ENCODE results near the gene KCNJ12. TPM values are rescaled to one million over a fixed set of nuclear protein-coding genes. Genes with fewer than 3 reads are reported as not detected.
"Not testable (repeated sequence)": the region's sequence is repeated elsewhere in the genome, so short reads cannot be mapped to it uniquely, and the experiment has no call there.

KCNJ12 gene
- total RNA-seq, 1 experiment from 2014 or later, result 2.3 TPM

- CTCF ChIA-PET, result interaction anchor here (1.1 to 1.6 kb wide), 2 partner anchors 12 to 165 kb away, joined by 3 to 7 read pairs; no protein-coding TSS in a partner anchor
- H3K9me3 Mint-ChIP-seq, result peaks cover 12% of the 10 kb centered on the region
- H3K36me3 Mint-ChIP-seq, result no peaks in the 10 kb centered on the region
Measured at GRCh38 chr17:21445091-21445650, 69.0 kb downstream of the KCNJ12 start.

GRCh38 chr17:21447552-21447951 is 71.4 kb downstream of the KCNJ12 start:
- CTCF ChIA-PET, result interaction anchor here (1.7 kb wide), 1 partner anchor 10 kb away, joined by 5 read pairs; no protein-coding TSS in a partner anchor
- H3K9me3 Mint-ChIP-seq, result not testable (repeated sequence)

More at GRCh38 chr17:21445091-21445650, 69.0 kb downstream of the KCNJ12 start:
- H3K27ac Mint-ChIP-seq, result no peak overlapping the region
- TF ChIP-seq GABPB1 (CRISPR knock-in tag; IDR thresholded peaks at IDR 0.05) (no peak), EMX1 (CRISPR knock-in tag; IDR thresholded peaks at IDR 0.05) (no peak), ZNF263 (CRISPR knock-in tag; IDR thresholded peaks at IDR 0.05; ENCODE audit: low read depth) (no peak), TEAD1 (CRISPR knock-in tag; IDR thresholded peaks at IDR 0.05) (no peak), FOXP1 (CRISPR knock-in tag; IDR thresholded peaks at IDR 0.05; ENCODE audit: borderline replicate concordance) (no peak), ZNF281 (CRISPR knock-in tag; IDR thresholded peaks at IDR 0.05) (no peak), GRHL2 (CRISPR knock-in tag; IDR thresholded peaks at IDR 0.05; ENCODE audit: insufficient replicate concordance, severe bottlenecking) (no peak), ZNF396 (CRISPR knock-in tag; IDR thresholded peaks at IDR 0.05; ENCODE audit: borderline replicate concordance) (no peak), ATF1 (CRISPR knock-in tag; IDR thresholded peaks at IDR 0.05) (no peak), FOXJ3 (CRISPR knock-in tag; IDR thresholded peaks at IDR 0.05; ENCODE audit: borderline replicate concordance) (no peak), NFYB (CRISPR knock-in tag; conservative IDR thresholded peaks at IDR 0.05; ENCODE audit: low read depth) (no peak), NR2C2 (CRISPR knock-in tag; IDR thresholded peaks at IDR 0.05) (no peak), PREB (CRISPR knock-in tag; IDR thresholded peaks at IDR 0.05; ENCODE audit: borderline replicate concordance) (no peak)
- TF ChIP-seq, protein P1, sequence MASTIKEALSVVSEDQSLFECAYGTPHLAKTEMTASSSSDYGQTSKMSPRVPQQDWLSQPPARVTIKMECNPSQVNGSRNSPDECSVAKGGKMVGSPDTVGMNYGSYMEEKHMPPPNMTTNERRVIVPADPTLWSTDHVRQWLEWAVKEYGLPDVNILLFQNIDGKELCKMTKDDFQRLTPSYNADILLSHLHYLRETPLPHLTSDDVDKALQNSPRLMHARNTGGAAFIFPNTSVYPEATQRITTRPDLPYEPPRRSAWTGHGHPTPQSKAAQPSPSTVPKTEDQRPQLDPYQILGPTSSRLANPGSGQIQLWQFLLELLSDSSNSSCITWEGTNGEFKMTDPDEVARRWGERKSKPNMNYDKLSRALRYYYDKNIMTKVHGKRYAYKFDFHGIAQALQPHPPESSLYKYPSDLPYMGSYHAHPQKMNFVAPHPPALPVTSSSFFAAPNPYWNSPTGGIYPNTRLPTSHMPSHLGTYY (CRISPR knock-in tag; IDR thresholded peaks at IDR 0.05), result no peak
- TF ChIP-seq, protein P2, sequence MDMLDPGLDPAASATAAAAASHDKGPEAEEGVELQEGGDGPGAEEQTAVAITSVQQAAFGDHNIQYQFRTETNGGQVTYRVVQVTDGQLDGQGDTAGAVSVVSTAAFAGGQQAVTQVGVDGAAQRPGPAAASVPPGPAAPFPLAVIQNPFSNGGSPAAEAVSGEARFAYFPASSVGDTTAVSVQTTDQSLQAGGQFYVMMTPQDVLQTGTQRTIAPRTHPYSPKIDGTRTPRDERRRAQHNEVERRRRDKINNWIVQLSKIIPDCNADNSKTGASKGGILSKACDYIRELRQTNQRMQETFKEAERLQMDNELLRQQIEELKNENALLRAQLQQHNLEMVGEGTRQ (CRISPR knock-in tag; IDR thresholded peaks at IDR 0.05), result no peak
- POLR2A ChIA-PET, result no interaction called here
- H3K27me3 Mint-ChIP-seq (ENCODE audit: low read depth), result peaks cover 2% of the 10 kb centered on the region; the same call in 1 of the 2 replicates
- peaks cover 8% of the 10 kb centered on the region for H3K4me1 Mint-ChIP-seq
- ATAC-seq (no peak), DNase-seq (ENCODE audit: low spot score) (no peak)
- H3K4me3 Mint-ChIP-seq, result no peak overlapping the region

GRCh38 chr17:21449891-21450290 is 73.7 kb downstream of the KCNJ12 start:
- peaks cover 20% of the 10 kb centered on the region for H3K4me1 Mint-ChIP-seq
- ATAC-seq; H3K9me3 Mint-ChIP-seq; H3K36me3 Mint-ChIP-seq; DNase-seq (ENCODE audit: low spot score); H3K4me3 Mint-ChIP-seq; POLR2A ChIA-PET; H3K27ac Mint-ChIP-seq; CTCF ChIA-PET: not testable (repeated sequence)
- peaks cover 31% of the 10 kb centered on the region for H3K27me3 Mint-ChIP-seq (ENCODE audit: low read depth)

More at GRCh38 chr17:21447552-21447951, 71.4 kb downstream of the KCNJ12 start:
- H3K27ac Mint-ChIP-seq; ATAC-seq; H3K4me3 Mint-ChIP-seq; POLR2A ChIA-PET; H3K36me3 Mint-ChIP-seq; DNase-seq (ENCODE audit: low spot score): not testable (repeated sequence)
- Mint-ChIP-seq H3K4me1 (peaks cover 14% of the 10 kb centered on the region), H3K27me3 (ENCODE audit: low read depth) (peaks cover 10% of the 10 kb centered on the region)
